Renal cortical epithelial cell (primary cell): ENCODE results near the gene SLC25A15. TPM values are rescaled to one million over a fixed set of nuclear protein-coding genes. Genes with fewer than 3 reads are reported as not detected.
A peak's percentile ranks its signal among the peaks of the same experiment; 100 is the strongest.

Experiments used
- DNase-seq: peaks from one replicate; pipeline ENCODE4 v3.0.0-alpha.2; 2011; ENCODE audit warnings: low read depth
- total RNA-seq: library from RNA; depleted of rRNA; stranded (reverse); fragments of >200 nt; gene quantifications from 2 replicates; pipeline ENCODE4 v1.2.3, GENCODE V29; 2014

Gene SLC25A15
- 27.5 and 34.6 TPM in 2 replicates for total RNA-seq

DNA sequence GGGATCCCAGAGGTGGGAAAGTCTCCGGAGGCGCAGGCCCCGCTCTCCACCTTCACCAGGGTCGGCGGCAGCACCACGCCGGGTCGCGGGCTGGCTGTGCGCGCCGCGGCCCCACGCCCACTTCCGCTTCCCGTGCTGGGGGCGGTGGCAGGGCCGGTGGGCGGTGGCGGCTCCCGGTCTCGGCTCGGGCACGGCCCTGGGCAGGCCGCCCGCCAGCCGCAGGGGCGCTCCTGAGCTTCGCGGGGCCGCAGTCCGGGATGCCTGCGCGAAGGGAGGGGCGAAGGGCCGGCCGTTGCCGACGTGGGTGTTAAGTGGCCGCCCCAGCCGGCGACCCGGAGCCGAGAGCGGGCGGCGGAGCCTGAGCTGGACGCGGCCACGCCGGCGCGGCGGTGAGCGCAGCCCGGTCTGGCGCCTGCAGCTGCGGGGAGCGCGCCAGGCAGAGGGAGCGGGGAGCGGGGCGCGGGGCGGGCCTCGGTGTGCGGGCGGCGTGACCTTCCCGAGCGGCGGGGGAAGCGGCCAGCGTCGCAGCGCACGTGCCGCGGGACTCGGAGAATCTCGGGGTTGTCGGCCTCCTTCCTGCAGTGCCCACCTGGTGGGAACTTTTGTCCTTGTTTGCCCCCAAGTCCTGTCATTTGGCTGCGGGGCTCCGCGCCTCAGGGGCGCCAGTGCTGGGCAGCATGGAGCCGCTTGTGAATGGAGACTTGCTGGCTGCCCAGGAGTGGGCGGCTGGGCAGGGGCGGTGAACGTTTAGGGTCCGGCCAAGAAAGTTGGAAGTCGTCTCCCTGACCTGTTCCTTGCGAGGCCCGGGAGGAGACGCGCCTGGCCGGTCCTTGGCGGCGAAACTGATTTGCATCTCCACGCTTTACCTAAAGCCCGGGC lies at the start of gene SLC25A15:
Gene SLC25A15, plus strand, starts transcription at position 337 of the 879 bp plus-strand sequence. CDS start 3,616 bp downstream, outside the sequence.
- DNase-seq: peak; percentile 59

- DNase-seq: no peak
These were observed 40.1 kb upstream of the SLC25A15 start for GRCh38 chr13:40749327-40749726.

GRCh38 chr13:40755082-40755700 lies 34.2 kb upstream of the SLC25A15 start:
- DNase-seq: peak; percentile 66

DNA sequence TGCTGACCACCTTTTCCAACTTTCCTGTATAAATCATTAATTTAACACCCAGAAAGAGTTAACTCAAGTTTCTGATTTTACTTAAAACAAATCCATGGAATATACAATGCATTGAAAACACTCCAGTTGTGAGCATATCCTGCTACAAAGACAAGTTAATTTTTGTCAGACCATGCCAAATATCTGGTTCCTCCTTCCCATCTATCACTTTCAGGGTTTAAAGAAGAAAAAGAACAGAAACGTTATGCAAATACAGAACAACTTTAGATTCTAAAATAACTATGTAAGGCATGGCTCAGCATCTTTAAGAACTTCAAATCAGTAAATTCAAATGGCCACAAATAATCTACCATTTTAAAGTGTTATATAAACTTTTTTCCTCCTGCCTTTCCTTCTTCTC lies 33.4 kb upstream of the SLC25A15 start:
- no peak for DNase-seq

DNA sequence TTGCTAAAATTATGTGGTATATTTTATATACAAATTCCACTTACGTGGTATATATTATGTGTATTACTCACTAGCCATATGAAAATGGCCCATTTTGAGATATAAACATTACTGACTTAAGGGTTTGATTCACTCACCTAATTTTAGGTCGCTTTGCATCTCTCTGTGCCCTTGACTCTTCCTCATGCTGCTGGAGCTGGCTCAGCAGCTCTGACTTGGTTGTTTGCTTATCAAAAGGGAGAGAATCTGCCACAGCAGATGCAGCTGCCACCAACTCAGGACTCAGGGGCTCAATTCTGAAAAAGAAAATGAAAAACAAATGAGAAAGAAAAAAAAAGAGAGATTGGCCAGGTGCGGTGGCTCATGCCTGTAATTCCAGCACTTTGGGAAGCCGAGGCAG lies 30.6 kb upstream of the SLC25A15 start:
- no peak for DNase-seq

DNA sequence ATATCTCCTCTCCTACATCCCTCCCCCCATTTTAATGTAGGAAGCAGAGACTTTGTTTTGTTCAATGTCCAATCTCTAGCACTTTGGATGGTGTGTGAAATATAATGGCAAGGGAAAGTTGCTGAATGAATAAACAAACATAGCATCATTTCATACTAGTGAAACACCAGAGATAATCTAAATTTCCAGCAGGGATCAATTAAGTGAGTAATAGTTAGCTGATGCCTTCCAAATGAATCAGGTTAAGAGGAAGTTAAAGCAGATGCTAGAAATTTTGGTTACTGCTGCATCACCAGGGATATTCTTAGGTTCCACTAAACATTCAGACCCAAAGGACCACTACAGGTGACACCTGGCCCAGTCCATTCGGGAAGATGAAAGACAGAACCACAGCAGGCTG lies 26.6 kb upstream of the SLC25A15 start:
- DNase-seq: no peak

DNA sequence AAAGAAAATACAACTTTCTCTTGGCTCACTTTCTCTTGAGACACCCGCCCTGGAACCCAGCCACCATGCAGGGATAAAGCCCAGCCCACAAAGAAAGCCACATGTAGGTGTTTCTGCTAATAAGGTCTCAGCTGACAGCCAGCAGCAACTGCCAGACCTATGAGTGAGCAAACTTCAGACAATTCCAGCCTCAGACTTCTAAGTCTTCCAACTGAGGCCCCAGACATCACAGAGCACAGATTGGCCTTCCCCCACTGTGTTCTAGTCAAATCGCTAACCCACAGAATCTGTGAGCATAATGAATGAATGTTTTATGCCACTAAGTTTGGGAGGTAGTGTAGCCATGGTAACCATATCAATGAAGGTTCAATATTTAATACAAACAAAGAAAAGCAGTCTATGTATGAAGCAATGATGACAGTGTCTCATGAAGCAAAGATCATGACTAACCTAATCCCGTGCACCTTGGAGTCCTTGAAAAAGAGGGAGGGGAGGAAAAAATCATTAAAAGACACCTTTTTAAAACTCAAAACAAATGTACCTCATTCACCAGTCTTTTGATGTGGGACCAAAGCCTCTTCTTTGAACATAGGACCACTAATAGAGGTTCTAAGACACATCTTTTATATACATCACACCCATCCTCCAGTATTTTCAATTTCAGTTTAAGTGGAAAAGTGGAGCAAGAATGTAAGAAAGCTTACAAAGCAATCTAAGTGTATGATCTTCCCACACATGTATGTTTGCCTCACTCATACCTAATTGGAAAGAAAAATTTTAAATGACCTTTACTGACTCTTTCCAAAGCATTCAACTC lies 24.6 kb upstream of the SLC25A15 start:
- peak; percentile 41 for DNase-seq

GRCh38 chr13:40765602-40766001 lies 23.8 kb upstream of the SLC25A15 start:
- DNase-seq: no peak

GRCh38 chr13:40769970-40770369 lies 19.4 kb upstream of the SLC25A15 start:
- DNase-seq: no peak

DNA sequence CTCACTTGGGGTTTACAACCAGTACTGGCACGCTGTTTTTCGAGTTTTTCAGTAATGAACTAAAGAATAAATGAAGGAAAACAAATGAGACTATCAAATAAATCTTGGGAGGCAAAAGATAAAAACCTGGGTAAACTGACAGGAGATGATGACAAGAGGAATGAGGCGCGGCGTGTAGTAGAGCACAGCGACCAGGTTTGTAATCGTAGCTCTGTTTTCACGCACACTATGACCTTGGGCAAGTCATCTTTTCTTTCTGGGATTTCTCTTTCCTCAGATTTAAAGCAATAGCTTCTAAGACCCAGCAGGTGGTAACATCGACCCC lies 18.8 kb upstream of the SLC25A15 start:
- DNase-seq: no peak

GRCh38 chr13:40770934-40771618 lies 18.3 kb upstream of the SLC25A15 start, which contains the start of gene MRPS31:
Gene MRPS31 (minus strand): TSS chr13:40771190. CDS start chr13:40771136, 54 bp downstream.
- peak; percentile 79 for DNase-seq

DNA sequence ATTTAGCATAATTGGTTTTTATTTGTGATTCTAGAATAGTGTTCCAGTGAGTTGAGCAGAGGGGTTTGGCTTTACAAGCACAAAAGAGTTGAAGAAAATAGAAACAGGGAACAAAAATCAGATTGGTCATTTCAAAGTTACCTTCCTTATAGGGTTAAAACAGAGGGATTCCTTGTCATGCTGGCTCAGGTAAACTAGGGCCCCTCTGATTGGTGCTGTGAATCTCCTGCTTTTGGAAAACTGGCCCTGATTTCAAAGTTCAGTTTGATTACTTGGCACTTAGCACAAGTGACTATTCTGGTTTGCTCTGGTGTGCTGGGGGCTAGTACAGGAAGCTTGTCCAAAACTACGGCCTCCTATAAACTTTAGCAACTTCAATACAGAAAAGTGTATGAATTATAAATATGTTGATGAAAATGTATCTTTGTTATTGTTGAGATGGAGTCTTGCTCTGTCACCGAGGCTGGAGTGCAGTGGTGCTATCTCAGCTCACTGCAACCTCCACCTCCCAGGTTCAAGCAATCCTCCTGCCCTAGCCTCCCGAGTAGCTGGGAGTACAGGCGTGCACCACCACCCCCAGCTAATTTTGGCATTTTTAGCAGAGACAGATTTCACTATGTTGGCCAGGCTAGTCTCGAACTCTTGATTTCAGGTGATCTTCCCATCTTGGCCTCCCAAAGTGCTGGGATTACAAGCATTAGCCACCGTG lies 16.5 kb upstream of the SLC25A15 start:
- DNase-seq: no peak

DNA sequence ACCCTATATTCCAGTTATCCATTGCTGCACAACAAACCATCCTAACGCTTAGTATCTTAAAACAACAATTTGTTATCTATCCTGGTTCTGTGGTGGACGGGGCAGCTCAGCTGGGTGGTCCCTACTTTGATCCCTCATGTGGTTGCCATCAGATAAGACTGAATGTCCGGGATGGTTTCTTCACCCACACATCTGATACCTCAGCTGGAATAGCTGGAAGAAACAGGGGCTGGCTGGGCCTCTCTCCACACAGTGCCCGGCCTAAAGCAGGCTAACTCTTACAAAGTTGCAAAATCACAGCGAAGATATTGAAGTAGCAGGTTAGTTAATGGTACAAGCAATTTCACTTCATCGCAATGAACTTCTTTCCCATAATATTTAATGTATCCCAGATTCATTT lies 14.7 kb upstream of the SLC25A15 start:
- DNase-seq: no peak

DNA sequence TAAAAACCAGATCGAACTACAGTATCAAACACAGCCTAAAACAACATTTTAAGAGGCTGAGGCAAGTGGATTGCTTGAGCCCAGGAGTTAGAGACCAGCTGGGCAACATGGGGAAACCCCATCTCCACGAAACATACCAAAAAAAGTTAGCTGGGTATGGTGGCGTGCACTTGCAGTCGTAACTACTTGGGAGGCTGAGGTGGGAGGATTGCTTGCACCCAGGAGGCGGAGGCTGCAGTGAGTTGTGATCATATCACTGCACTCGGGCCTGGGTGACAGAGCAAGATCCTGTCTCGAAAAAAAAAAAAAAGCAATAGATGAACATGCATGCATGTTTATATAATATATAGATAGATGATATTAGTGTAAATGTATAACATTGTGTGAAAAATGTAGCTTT lies 13.2 kb upstream of the SLC25A15 start:
- no peak for DNase-seq

- no peak for DNase-seq
These were observed 12.7 kb upstream of the SLC25A15 start for GRCh38 chr13:40776681-40777165.

DNA sequence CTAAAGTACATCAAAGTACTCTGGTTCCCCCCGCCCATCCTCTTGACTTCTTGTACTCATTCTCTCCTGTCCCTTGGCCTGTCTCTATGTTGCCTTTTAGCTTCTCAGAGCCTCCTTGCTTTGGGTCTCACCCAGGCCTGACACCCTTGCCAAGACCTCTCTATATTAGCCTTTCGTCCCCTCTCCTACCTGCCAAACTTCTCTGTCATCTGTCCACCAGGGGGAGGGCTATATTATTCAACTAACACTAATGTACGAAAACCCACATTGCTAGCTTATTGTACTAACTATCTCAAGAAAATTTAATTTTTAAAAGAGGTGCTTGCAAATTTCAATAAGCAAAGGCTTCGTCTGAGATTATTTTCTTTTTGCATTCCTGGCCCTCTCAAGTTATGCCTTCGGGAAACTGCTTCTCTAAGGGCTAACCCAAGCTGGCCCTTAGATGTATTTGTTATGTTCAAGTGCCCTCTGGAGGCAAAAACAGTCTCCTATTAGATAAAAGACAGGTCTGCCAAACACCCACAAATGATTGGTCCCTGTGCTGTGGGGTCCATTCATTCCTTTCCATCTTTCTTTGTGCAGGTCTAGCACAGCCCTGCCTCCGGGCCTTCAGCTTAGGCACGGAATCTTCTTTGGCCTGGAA lies 12.1 kb upstream of the SLC25A15 start:
- peak; percentile 49 for DNase-seq

DNA sequence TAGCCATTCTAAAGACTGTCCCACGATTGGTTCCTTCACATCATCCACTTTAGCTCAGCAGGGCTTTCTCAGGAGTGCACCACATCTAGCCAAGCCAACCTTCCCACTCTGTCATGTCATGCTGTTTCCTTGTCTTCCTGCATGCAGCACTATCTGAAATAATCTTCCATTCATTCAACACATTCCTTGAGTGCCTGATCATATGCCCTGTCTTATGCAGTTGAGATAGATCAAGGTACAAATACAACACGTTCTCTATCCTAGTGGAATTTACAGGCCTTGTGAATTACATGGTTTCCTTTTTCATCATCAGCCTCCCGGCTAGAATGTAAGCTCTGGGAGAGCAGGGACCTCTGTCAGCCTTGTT lies 11.6 kb upstream of the SLC25A15 start:
- no peak for DNase-seq

- no peak for DNase-seq
These were observed 10.4 kb upstream of the SLC25A15 start for GRCh38 chr13:40779049-40779448.

DNA sequence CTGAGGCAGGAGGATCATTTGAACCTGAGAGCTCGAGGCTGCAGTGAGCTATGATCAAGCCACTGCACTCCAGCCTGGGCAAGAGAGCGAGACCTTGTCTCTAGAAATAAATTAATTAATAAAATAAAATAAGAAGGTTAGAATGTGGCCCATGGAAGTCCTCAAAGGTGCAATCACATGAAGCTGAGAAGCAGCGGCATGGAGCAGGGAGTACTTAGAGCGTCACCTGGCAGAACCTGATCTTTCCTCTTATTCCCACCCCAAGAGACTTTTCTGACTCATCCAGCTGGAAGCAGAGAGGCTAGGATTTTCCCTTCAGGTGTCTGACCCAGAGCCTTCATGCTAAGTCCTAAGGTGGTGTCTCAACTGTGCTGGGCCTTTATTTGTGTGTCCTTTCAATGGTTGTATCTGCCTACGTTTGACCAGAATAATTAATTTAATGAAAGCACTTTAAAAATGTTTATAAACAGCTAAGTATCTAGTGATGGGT lies 9.6 kb upstream of the SLC25A15 start:
- no peak for DNase-seq

- DNase-seq: no peak
These were observed 8.5 kb upstream of the SLC25A15 start for GRCh38 chr13:40780822-40781401.
